Measurements from ENCODE around the gene LUC7L. TPM values are rescaled to one million over a fixed set of nuclear protein-coding genes. Genes with fewer than 3 reads are reported as not detected.
"Not testable (repeated sequence)": the region's sequence is repeated elsewhere in the genome, so short reads cannot be mapped to it uniquely, and the experiment has no call there.

The LUC7L gene
- total RNA-seq, 1 experiment from 2014 or later = 47.1 TPM

- H3K27me3 ChIP-seq (replicated peaks) = no peaks in the 10 kb centered on the region
- H3K4me1 ChIP-seq (replicated peaks) = no peaks in the 10 kb centered on the region
- H3K27ac ChIP-seq = no peak overlapping the region
- H3K9me3 ChIP-seq (replicated peaks) = no peaks in the 10 kb centered on the region
- peaks cover 10% of the 10 kb centered on the region for H3K36me3 ChIP-seq
- DNase-seq (ENCODE audit: low read depth in 1 of 2, low spot score in 2 of 2) = no peak
- H3K4me3 ChIP-seq = no peak overlapping the region
Observed at GRCh38 chr16:259226-259625, 30.0 kb upstream of the LUC7L start.

- DNase-seq (ENCODE audit: low read depth in 1 of 2, low spot score in 2 of 2); H3K9me3 ChIP-seq (replicated peaks); H3K27me3 ChIP-seq (replicated peaks); H3K4me1 ChIP-seq (replicated peaks); H3K36me3 ChIP-seq; H3K27ac ChIP-seq; H3K4me3 ChIP-seq: not testable (repeated sequence)
Observed at GRCh38 chr16:258091-258490, 28.8 kb upstream of the LUC7L start.

- Histone ChIP-seq H3K27me3 (replicated peaks) (no peaks in the 10 kb centered on the region), H3K9me3 (replicated peaks) (no peaks in the 10 kb centered on the region), H3K27ac (no peak overlapping the region), H3K4me1 (replicated peaks) (no peaks in the 10 kb centered on the region), H3K4me3 (no peak overlapping the region), H3K36me3 (peaks cover 12% of the 10 kb centered on the region)
- DNase-seq (ENCODE audit: low read depth in 1 of 2, low spot score in 2 of 2) = no peak
Observed at GRCh38 chr16:255183-255582, 25.9 kb upstream of the LUC7L start.

GRCh38 chr16:254461-254860 lies 25.2 kb upstream of the LUC7L start:
- no peak for DNase-seq (ENCODE audit: low read depth in 1 of 2, low spot score in 2 of 2)
- H3K27me3 ChIP-seq (replicated peaks) = no peaks in the 10 kb centered on the region
- no peak overlapping the region for H3K4me3 ChIP-seq
- H3K4me1 ChIP-seq (replicated peaks) = no peaks in the 10 kb centered on the region
- H3K27ac ChIP-seq = no peak overlapping the region
- peaks cover 10% of the 10 kb centered on the region for H3K36me3 ChIP-seq
- H3K9me3 ChIP-seq (replicated peaks) = no peaks in the 10 kb centered on the region

- Histone ChIP-seq H3K4me1 (replicated peaks) (no peaks in the 10 kb centered on the region), H3K36me3 (peaks cover 10% of the 10 kb centered on the region), H3K9me3 (replicated peaks) (no peaks in the 10 kb centered on the region), H3K4me3 (no peak overlapping the region), H3K27ac (no peak overlapping the region), H3K27me3 (replicated peaks) (no peaks in the 10 kb centered on the region)
- DNase-seq (ENCODE audit: low read depth in 1 of 2, low spot score in 2 of 2) = no peak
Observed at GRCh38 chr16:253833-254232, 24.6 kb upstream of the LUC7L start.

GRCh38 chr16:252366-253337 lies 23.4 kb upstream of the LUC7L start:
- no peaks in the 10 kb centered on the region for H3K4me1 ChIP-seq (replicated peaks)
- H3K36me3 ChIP-seq = peaks cover 10% of the 10 kb centered on the region
- H3K27me3 ChIP-seq (replicated peaks) = no peaks in the 10 kb centered on the region
- H3K4me3 ChIP-seq = no peak overlapping the region
- no peak overlapping the region for H3K27ac ChIP-seq
- no peaks in the 10 kb centered on the region for H3K9me3 ChIP-seq (replicated peaks)
- no peak for DNase-seq (ENCODE audit: low read depth in 1 of 2, low spot score in 2 of 2)

GRCh38 chr16:249431-249830 lies 20.2 kb upstream of the LUC7L start:
- Histone ChIP-seq H3K4me1 (replicated peaks) (no peaks in the 10 kb centered on the region), H3K9me3 (replicated peaks) (no peaks in the 10 kb centered on the region), H3K36me3 (peaks cover 3% of the 10 kb centered on the region), H3K27ac (no peak overlapping the region), H3K4me3 (no peak overlapping the region), H3K27me3 (replicated peaks) (no peaks in the 10 kb centered on the region)
- DNase-seq (ENCODE audit: low read depth in 1 of 2, low spot score in 2 of 2) = no peak

- Histone ChIP-seq H3K9me3 (replicated peaks) (no peaks in the 10 kb centered on the region), H3K4me3 (no peak overlapping the region), H3K4me1 (replicated peaks) (no peaks in the 10 kb centered on the region), H3K27me3 (replicated peaks) (no peaks in the 10 kb centered on the region), H3K36me3 (peaks cover 3% of the 10 kb centered on the region), H3K27ac (no peak overlapping the region)
- no peak for DNase-seq (ENCODE audit: low read depth in 1 of 2, low spot score in 2 of 2)
Observed at GRCh38 chr16:247027-247426, 17.8 kb upstream of the LUC7L start.

GRCh38 chr16:245105-245504 lies 15.9 kb upstream of the LUC7L start:
- Histone ChIP-seq H3K4me3 (no peak overlapping the region), H3K27ac (no peak overlapping the region)

GRCh38 chr16:243348-243747 lies 14.1 kb upstream of the LUC7L start:
- H3K9me3 ChIP-seq (replicated peaks) = no peaks in the 10 kb centered on the region
- no peak overlapping the region for H3K27ac ChIP-seq
- no peaks in the 10 kb centered on the region for H3K36me3 ChIP-seq
- no peak for DNase-seq (ENCODE audit: low read depth in 1 of 2, low spot score in 2 of 2)
- H3K4me1 ChIP-seq (replicated peaks) = no peaks in the 10 kb centered on the region
- no peak overlapping the region for H3K4me3 ChIP-seq
- no peaks in the 10 kb centered on the region for H3K27me3 ChIP-seq (replicated peaks)

More at GRCh38 chr16:245105-245504, 15.9 kb upstream of the LUC7L start:
- Histone ChIP-seq H3K27me3 (replicated peaks) (no peaks in the 10 kb centered on the region), H3K36me3 (no peaks in the 10 kb centered on the region), H3K4me1 (replicated peaks) (no peaks in the 10 kb centered on the region), H3K9me3 (replicated peaks) (no peaks in the 10 kb centered on the region)
- DNase-seq (ENCODE audit: low read depth in 1 of 2, low spot score in 2 of 2) = no peak

GRCh38 chr16:242281-242680 lies 13.0 kb upstream of the LUC7L start:
- DNase-seq (ENCODE audit: low read depth in 1 of 2, low spot score in 2 of 2) = no peak
- H3K4me3 ChIP-seq = no peak overlapping the region
- H3K4me1 ChIP-seq (replicated peaks) = no peaks in the 10 kb centered on the region
- no peak overlapping the region for H3K27ac ChIP-seq
- no peaks in the 10 kb centered on the region for H3K27me3 ChIP-seq (replicated peaks)
- no peaks in the 10 kb centered on the region for H3K9me3 ChIP-seq (replicated peaks)
- no peaks in the 10 kb centered on the region for H3K36me3 ChIP-seq

GRCh38 chr16:240559-240958 lies 11.3 kb upstream of the LUC7L start:
- Histone ChIP-seq H3K27ac (no peak overlapping the region), H3K9me3 (replicated peaks) (no peaks in the 10 kb centered on the region), H3K4me3 (no peak overlapping the region), H3K4me1 (replicated peaks) (peaks cover 4% of the 10 kb centered on the region), H3K36me3 (no peaks in the 10 kb centered on the region; the same call in 1 of the 2 replicates), H3K27me3 (replicated peaks) (no peaks in the 10 kb centered on the region)
- no peak for DNase-seq (ENCODE audit: low read depth in 1 of 2, low spot score in 2 of 2)

GRCh38 chr16:239948-240277 lies 10.7 kb upstream of the LUC7L start:
- H3K9me3 ChIP-seq (replicated peaks) = no peaks in the 10 kb centered on the region
- H3K4me3 ChIP-seq = no peak overlapping the region
- H3K4me1 ChIP-seq (replicated peaks) = peaks cover 10% of the 10 kb centered on the region
- DNase-seq (ENCODE audit: low read depth in 1 of 2, low spot score in 2 of 2) = no peak
- no peak overlapping the region for H3K27ac ChIP-seq
- no peaks in the 10 kb centered on the region for H3K27me3 ChIP-seq (replicated peaks)
- peaks cover 1% of the 10 kb centered on the region for H3K36me3 ChIP-seq

GRCh38 chr16:234468-235305 lies 5.4 kb upstream of the LUC7L start, which contains the start of gene FAM234A:
TSS of gene FAM234A (plus strand) at chr16:234821. CDS start at chr16:254414, 19,593 bp downstream.
- Histone ChIP-seq H3K4me3 (peak within 1 kb of the TSS; percentile 96), H3K36me3 (peaks cover 4% of the 10 kb centered on the region), H3K4me1 (replicated peaks) (peaks cover 16% of the 10 kb centered on the region), H3K27ac (peak within 1 kb of the TSS; percentile 88), H3K27me3 (replicated peaks) (no peaks in the 10 kb centered on the region), H3K9me3 (replicated peaks) (no peaks in the 10 kb centered on the region)
- DNase-seq (ENCODE audit: low read depth in 1 of 2, low spot score in 2 of 2) = peak; percentile 92 to 93
